MM.1S (cell line): ENCODE measurements around the gene PABPC5.

Source experiments
- DNase-seq: peaks from one replicate; pipeline ENCODE4 v3.0.0-alpha.2; 2015
- H2AFZ ChIP-seq: fragments of 300-600 bp; sonication (generic); 2 replicates; pipeline ENCODE4 v1.6.0; 2016; ENCODE audit warnings: antibody characterized with exemption, low read length
- H3F3A ChIP-seq: fragments of 300-600 bp; sonication (generic); 2 replicates; pipeline ENCODE4 v1.6.1; 2016; ENCODE audit warnings: mild to moderate bottlenecking, antibody characterized with exemption, low read length, moderate library complexity, mixed read lengths; ENCODE audit not compliant: insufficient read depth
- H3K27ac ChIP-seq: fragments of 300-600 bp; sonication (generic); 2 replicates; pipeline ENCODE4 v1.5.1; 2016; ENCODE audit warnings: mild to moderate bottlenecking, low read length
- H3K27me3 ChIP-seq: fragments of 300-600 bp; sonication (generic); replicated peaks from 2 replicates; pipeline ENCODE4 v1.6.0; 2016; ENCODE audit warnings: low read length; ENCODE audit not compliant: insufficient read depth
- H3K36me3 ChIP-seq: fragments of 300-600 bp; sonication (generic); replicated peaks from 2 replicates; pipeline ENCODE4 v1.6.1; 2016; ENCODE audit warnings: mild to moderate bottlenecking, low read length, mixed read lengths; ENCODE audit not compliant: insufficient read depth
- H3K4me1 ChIP-seq: fragments of 300-600 bp; sonication (generic); 2 replicates; pipeline ENCODE4 v1.6.1; 2016; ENCODE audit warnings: low read length, mixed read lengths
- H3K4me2 ChIP-seq: fragments of 300-600 bp; sonication (generic); 2 replicates; pipeline ENCODE4 v1.6.0; 2016; ENCODE audit warnings: low read depth, low read length
- H3K4me3 ChIP-seq: fragments of 300-600 bp; sonication (generic); 2 replicates; pipeline ENCODE4 v1.5.1; 2016; ENCODE audit warnings: low read length, mixed read lengths
- H3K79me2 ChIP-seq: fragments of 300-600 bp; sonication (generic); 2 replicates; pipeline ENCODE4 v1.6.1; 2016; ENCODE audit warnings: mixed run types, low read length, mixed read lengths
- H3K9ac ChIP-seq: fragments of 300-600 bp; sonication (generic); 2 replicates; pipeline ENCODE4 v1.6.1; 2016; ENCODE audit warnings: low read length, mixed read lengths
- H3K9me2 ChIP-seq: fragments of 300-600 bp; sonication (generic); replicated peaks from 2 replicates; pipeline ENCODE4 v1.6.1; 2016; ENCODE audit warnings: mild to moderate bottlenecking, low read length, mixed read lengths; ENCODE audit not compliant: insufficient read depth
- H3K9me3 ChIP-seq: fragments of 300-600 bp; sonication (generic); replicated peaks from 2 replicates; pipeline ENCODE4 v1.6.1; 2016; ENCODE audit warnings: mild to moderate bottlenecking, low read length, mixed read lengths; ENCODE audit not compliant: insufficient read depth
- H4K20me1 ChIP-seq: fragments of 300-600 bp; sonication (generic); 2 replicates; pipeline ENCODE4 v1.6.1; 2016; ENCODE audit warnings: mild to moderate bottlenecking, low read length, moderate library complexity, mixed read lengths; ENCODE audit not compliant: insufficient read depth
- CTCF ChIP-seq: fragments of 300-600 bp; sonication (generic); IDR thresholded peaks from 2 replicates; pipeline ENCODE4 v1.5.1; 2016; ENCODE audit warnings: antibody characterized with exemption, low read length, mixed read lengths
- EZH2 ChIP-seq: fragments of 300-600 bp; sonication (generic); optimal IDR thresholded peaks from 2 replicates; pipeline ENCODE3; 2017; ENCODE audit warnings: low read depth, mild to moderate bottlenecking, antibody characterized with exemption, low read length, mixed read lengths
- EZH2phosphoT487 ChIP-seq: fragments of 300-600 bp; sonication (generic); IDR thresholded peaks from 2 replicates; pipeline ENCODE4 v1.6.1; 2018; ENCODE audit warnings: antibody characterized with exemption, low read length

The PABPC5 gene

GRCh38 chrX:91435395-91435794 is 756 bp downstream of the PABPC5 start:
- no peak overlapping the region for H3K9ac ChIP-seq
- no peaks in the 10 kb centered on the region for H3K9me3 ChIP-seq
- no peak overlapping the region for H3K4me3 ChIP-seq
- TF ChIP-seq EZH2phosphoT487 (no peak), EZH2 (no peak), CTCF (no peak)
- H3K36me3 ChIP-seq: no peaks in the 10 kb centered on the region
- DNase-seq: no peak
- H3K79me2 ChIP-seq: no peaks in the 10 kb centered on the region
- H3K9me2 ChIP-seq: no peaks in the 10 kb centered on the region
- no peak overlapping the region for H2AFZ ChIP-seq
- no peaks in the 10 kb centered on the region for H3F3A ChIP-seq
- no peak overlapping the region for H3K27ac ChIP-seq
- no peak overlapping the region for H3K4me2 ChIP-seq
- no peaks in the 10 kb centered on the region for H3K4me1 ChIP-seq
- H4K20me1 ChIP-seq: no peaks in the 10 kb centered on the region
- no peaks in the 10 kb centered on the region for H3K27me3 ChIP-seq
